DOHH2 (cell line): ENCODE data around the gene FNDC3B.

Source experiments
- H3F3A ChIP-seq: fragments of 200-600 bp; sonication (generic), shearing (Covaris generic); 2 replicates; pipeline ENCODE4 v1.6.0; 2016; ENCODE audit warnings: antibody characterized with exemption, mild to moderate bottlenecking; ENCODE audit not compliant: control insufficient read depth, insufficient read depth
- H3K27ac ChIP-seq: fragments of 200-600 bp; sonication (generic); 2 replicates; pipeline ENCODE4 v1.5.1; 2014; ENCODE audit warnings: low read depth, mild to moderate bottlenecking, low read length, moderate library complexity
- H3K27me3 ChIP-seq: fragments of 200-600 bp; sonication (generic); 2 replicates; pipeline ENCODE4 v1.6.1; 2014; ENCODE audit warnings: mild to moderate bottlenecking, low read length, mixed read lengths; ENCODE audit not compliant: control insufficient read depth
- H3K36me3 ChIP-seq: fragments of 200-600 bp; sonication (generic); 2 replicates; pipeline ENCODE4 v1.6.1; 2014; ENCODE audit warnings: mild to moderate bottlenecking, low read length, moderate library complexity, mixed read lengths; ENCODE audit not compliant: control insufficient read depth
- H3K4me1 ChIP-seq: fragments of 200-600 bp; sonication (generic); 2 replicates; pipeline ENCODE4 v1.6.1; 2014; ENCODE audit warnings: mild to moderate bottlenecking, low read length, mixed read lengths; ENCODE audit not compliant: control insufficient read depth
- H3K4me2 ChIP-seq: fragments of 200-600 bp; sonication (generic); 2 replicates; pipeline ENCODE4 v1.6.0; 2014; ENCODE audit warnings: mild to moderate bottlenecking, low read length, moderate library complexity
- H3K4me3 ChIP-seq: fragments of 200-600 bp; sonication (generic); 2 replicates; pipeline ENCODE4 v1.5.1; 2014; ENCODE audit warnings: mild to moderate bottlenecking, low read length, mixed read lengths
- H3K79me2 ChIP-seq: fragments of 200-600 bp; sonication (generic); 2 replicates; pipeline ENCODE4 v1.6.1; 2014; ENCODE audit warnings: mild to moderate bottlenecking, low read length, mixed read lengths; ENCODE audit not compliant: control insufficient read depth
- H3K9me2 ChIP-seq: fragments of 200-600 bp; sonication (generic); replicated peaks from 2 replicates; pipeline ENCODE4 v1.6.1; 2014; ENCODE audit warnings: mild to moderate bottlenecking, low read length, mixed read lengths; ENCODE audit not compliant: control insufficient read depth
- H3K9me3 ChIP-seq: fragments of 200-600 bp; sonication (generic); 2 replicates; pipeline ENCODE4 v1.6.1; 2014; ENCODE audit warnings: antibody characterized with exemption, low read length, mixed read lengths; ENCODE audit not compliant: control insufficient read depth, insufficient read depth
- H4K20me1 ChIP-seq: fragments of 200-600 bp; sonication (generic); 2 replicates; pipeline ENCODE4 v1.6.0; 2014; ENCODE audit warnings: low read depth, mild to moderate bottlenecking, antibody characterized with exemption, low read length, moderate library complexity; ENCODE audit not compliant: control insufficient read depth, insufficient read depth
- CTCF ChIP-seq: fragments of 200-600 bp; sonication (generic); IDR thresholded peaks from one replicate; pipeline ENCODE4 v1.5.1; 2014; ENCODE audit warnings: antibody characterized with exemption, mild to moderate bottlenecking, low read depth, low read length; ENCODE audit not compliant: poor library complexity, severe bottlenecking
- EZH2phosphoT487 ChIP-seq: fragments of 200-600 bp; sonication (generic); IDR thresholded peaks from 2 replicates; pipeline ENCODE4 v1.6.1; 2017; ENCODE audit warnings: borderline replicate concordance, mild to moderate bottlenecking, antibody characterized with exemption, low read length, moderate library complexity, mixed read lengths

Gene FNDC3B

GRCh38 chr3:172320468-172320867, 281.1 kb downstream of the FNDC3B start:
- Histone ChIP-seq H3K4me2 (no peak overlapping the region), H3K36me3 (no peaks in the 10 kb centered on the region), H3K27ac (no peak overlapping the region), H3K4me1 (no peaks in the 10 kb centered on the region), H3K27me3 (no peaks in the 10 kb centered on the region), H3K79me2 (no peaks in the 10 kb centered on the region), H4K20me1 (no peaks in the 10 kb centered on the region), H3K9me2 (no peaks in the 10 kb centered on the region), H3K9me3 (no peaks in the 10 kb centered on the region), H3F3A (no peaks in the 10 kb centered on the region), H3K4me3 (no peak overlapping the region)
- TF ChIP-seq CTCF, result no peak
- TF ChIP-seq EZH2phosphoT487, result no peak

GRCh38 chr3:172321035-172321434, 281.7 kb downstream of the FNDC3B start:
- Histone ChIP-seq H3K79me2 (no peaks in the 10 kb centered on the region), H3K36me3 (no peaks in the 10 kb centered on the region), H3K4me3 (no peak overlapping the region), H3K9me3 (no peaks in the 10 kb centered on the region), H3K27ac (no peak overlapping the region), H3K27me3 (no peaks in the 10 kb centered on the region), H3K4me1 (no peaks in the 10 kb centered on the region), H3K4me2 (no peak overlapping the region), H3F3A (no peaks in the 10 kb centered on the region), H3K9me2 (no peaks in the 10 kb centered on the region), H4K20me1 (no peaks in the 10 kb centered on the region)
- no peak for TF ChIP-seq CTCF
- TF ChIP-seq EZH2phosphoT487, result no peak

GRCh38 chr3:172323894-172324610, 284.7 kb downstream of the FNDC3B start:
- H3K36me3 ChIP-seq, result no peaks in the 10 kb centered on the region
- H3F3A ChIP-seq, result no peaks in the 10 kb centered on the region
- no peak for TF ChIP-seq CTCF
- no peak for TF ChIP-seq EZH2phosphoT487

More at GRCh38 chr3:172323894-172324610, 284.7 kb downstream of the FNDC3B start:
- Histone ChIP-seq H3K4me3 (no peak overlapping the region), H4K20me1 (no peaks in the 10 kb centered on the region), H3K4me2 (no peak overlapping the region), H3K4me1 (no peaks in the 10 kb centered on the region), H3K9me3 (no peaks in the 10 kb centered on the region), H3K9me2 (no peaks in the 10 kb centered on the region), H3K27ac (no peak overlapping the region), H3K27me3 (no peaks in the 10 kb centered on the region), H3K79me2 (no peaks in the 10 kb centered on the region)
